SU-DHL-6 (cell line): ENCODE data around the gene PCED1A.

Source experiments
- CTCF ChIP-seq: fragments of 200-600 bp; sonication (generic); IDR thresholded peaks from one replicate; pipeline ENCODE4 v1.5.1; 2017; ENCODE audit warnings: antibody characterized with exemption, mild to moderate bottlenecking, low read length, moderate library complexity; ENCODE audit not compliant: insufficient read depth, poor library complexity, severe bottlenecking
- EZH2phosphoT487 ChIP-seq: fragments of 200-600 bp; sonication (generic), shearing (Covaris generic); conservative IDR thresholded peaks from 2 replicates; pipeline ENCODE4 v1.6.1; 2018; ENCODE audit warnings: mild to moderate bottlenecking, antibody characterized with exemption, low read length, moderate library complexity, mixed read lengths

DNA sequence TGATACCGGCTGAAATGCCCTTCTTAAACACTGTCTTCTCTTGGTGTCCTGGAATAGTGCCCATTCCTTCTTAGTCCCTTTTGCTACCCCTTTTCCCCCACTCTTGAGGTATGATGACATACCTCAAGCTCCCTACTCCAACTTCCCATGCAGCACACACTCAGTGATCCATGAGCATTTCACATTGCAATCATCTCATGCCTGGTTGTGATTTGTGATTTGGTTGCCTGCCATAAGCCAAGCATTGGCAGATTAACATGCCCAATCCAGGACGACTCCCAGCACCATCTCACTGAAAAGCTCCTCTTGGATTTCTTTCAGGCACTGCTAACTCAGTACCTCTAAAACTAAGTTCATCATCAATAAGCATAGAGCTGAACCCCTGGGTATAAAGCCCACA lies 18.1 kb upstream of the PCED1A start:
- TF ChIP-seq CTCF, result no peak
- TF ChIP-seq EZH2phosphoT487, result no peak
